ENCODE measurements around the gene ADARB1. TPM values are rescaled to one million over a fixed set of nuclear protein-coding genes. Genes with fewer than 3 reads are reported as not detected.

The ADARB1 gene
- total and polyA plus RNA-seq, 8 donors = 23.8 to 53.4 (median 30.2) TPM

- intact Hi-C loops (cut with DNase I) = no loop called here
- H3K4me1 ChIP-seq = no peaks in the 10 kb centered on the region
- no peak overlapping the region for H3K27ac ChIP-seq
- TF ChIP-seq, protein P1, sequence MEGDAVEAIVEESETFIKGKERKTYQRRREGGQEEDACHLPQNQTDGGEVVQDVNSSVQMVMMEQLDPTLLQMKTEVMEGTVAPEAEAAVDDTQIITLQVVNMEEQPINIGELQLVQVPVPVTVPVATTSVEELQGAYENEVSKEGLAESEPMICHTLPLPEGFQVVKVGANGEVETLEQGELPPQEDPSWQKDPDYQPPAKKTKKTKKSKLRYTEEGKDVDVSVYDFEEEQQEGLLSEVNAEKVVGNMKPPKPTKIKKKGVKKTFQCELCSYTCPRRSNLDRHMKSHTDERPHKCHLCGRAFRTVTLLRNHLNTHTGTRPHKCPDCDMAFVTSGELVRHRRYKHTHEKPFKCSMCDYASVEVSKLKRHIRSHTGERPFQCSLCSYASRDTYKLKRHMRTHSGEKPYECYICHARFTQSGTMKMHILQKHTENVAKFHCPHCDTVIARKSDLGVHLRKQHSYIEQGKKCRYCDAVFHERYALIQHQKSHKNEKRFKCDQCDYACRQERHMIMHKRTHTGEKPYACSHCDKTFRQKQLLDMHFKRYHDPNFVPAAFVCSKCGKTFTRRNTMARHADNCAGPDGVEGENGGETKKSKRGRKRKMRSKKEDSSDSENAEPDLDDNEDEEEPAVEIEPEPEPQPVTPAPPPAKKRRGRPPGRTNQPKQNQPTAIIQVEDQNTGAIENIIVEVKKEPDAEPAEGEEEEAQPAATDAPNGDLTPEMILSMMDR (IDR thresholded peaks at IDR 0.05) = no peak
- ATAC-seq (no peak), DNase-seq (no peak)
- no peaks in the 10 kb centered on the region for H3K36me3 ChIP-seq
- H3K9me3 ChIP-seq = no peaks in the 10 kb centered on the region
- H3K27me3 ChIP-seq = peaks cover 0 to 52% of the 10 kb centered on the region in 2 donors
- H3K4me3 ChIP-seq = no peak overlapping the region
These were observed 176.7 kb downstream of the ADARB1 start for GRCh38 chr21:45250914-45251634.

GRCh38 chr21:45251635-45252447, 177.5 kb downstream of the ADARB1 start:
- Histone ChIP-seq H3K27ac (no peak overlapping the region), H3K4me1 (no peaks in the 10 kb centered on the region), H3K9me3 (no peaks in the 10 kb centered on the region), H3K36me3 (no peaks in the 10 kb centered on the region), H3K4me3 (no peak overlapping the region), H3K27me3 (peaks cover 0 to 52% of the 10 kb centered on the region in 2 donors)
- intact Hi-C loops (cut with DNase I) = no loop called here
- TF ChIP-seq, protein P1 (IDR thresholded peaks at IDR 0.05) = no peak
- DNase-seq (no peak), ATAC-seq (no peak)

DNA sequence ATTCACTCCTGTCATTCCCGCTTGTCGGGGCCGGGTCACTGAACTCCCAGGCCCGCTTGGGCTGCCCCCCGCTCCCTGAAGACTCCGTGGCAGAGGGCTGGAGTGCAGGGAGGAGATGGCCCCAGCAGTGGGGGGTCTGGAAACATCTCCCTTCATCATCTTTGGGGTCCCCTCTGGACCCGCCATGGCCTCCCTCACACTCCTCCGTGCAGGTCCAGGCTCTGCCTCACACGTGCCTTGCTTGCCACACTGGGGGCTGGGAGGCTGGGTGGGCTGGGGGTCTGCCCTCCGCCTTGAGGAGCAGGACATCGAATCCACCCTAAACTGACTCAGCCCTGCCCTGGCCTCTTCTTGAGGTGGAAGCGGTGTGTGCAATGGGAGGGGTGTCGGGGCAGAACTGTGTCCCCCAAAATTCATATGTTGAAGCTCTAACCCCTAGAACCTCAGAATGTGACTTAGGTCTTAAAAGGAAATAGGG, 178.1 kb downstream of the ADARB1 start:
- Histone ChIP-seq H3K4me1 (no peaks in the 10 kb centered on the region), H3K27me3 (peaks cover 0 to 52% of the 10 kb centered on the region in 2 donors), H3K27ac (no peak overlapping the region), H3K9me3 (no peaks in the 10 kb centered on the region), H3K4me3 (no peak overlapping the region), H3K36me3 (no peaks in the 10 kb centered on the region)
- TF ChIP-seq, protein P1 (IDR thresholded peaks at IDR 0.05) = no peak
- no peak for ATAC-seq
- DNase-seq = no peak
- intact Hi-C loops (cut with DNase I) = no loop called here

- no peak for ATAC-seq
These were observed 178.8 kb downstream of the ADARB1 start for GRCh38 chr21:45253180-45253579.

More at GRCh38 chr21:45253180-45253579, 178.8 kb downstream of the ADARB1 start:
- no peak for DNase-seq
- Histone ChIP-seq H3K4me1 (no peaks in the 10 kb centered on the region), H3K9me3 (no peaks in the 10 kb centered on the region), H3K27me3 (peaks cover 0 to 56% of the 10 kb centered on the region in 2 donors), H3K4me3 (no peak overlapping the region), H3K36me3 (no peaks in the 10 kb centered on the region), H3K27ac (no peak overlapping the region)
- intact Hi-C loops (cut with DNase I) = no loop called here
- TF ChIP-seq, protein P1 (IDR thresholded peaks at IDR 0.05) = no peak

Data from left lung (tissue), 10 donors.